Measurements from ENCODE around the gene C19orf33.

- no peak for TF ChIP-seq CTCF (conservative IDR thresholded peaks at IDR 0.05; ENCODE audit: low read depth in 2 of 2)
- no peak for TF ChIP-seq ETS1 (IDR thresholded peaks at IDR 0.05)
- no peak for TF ChIP-seq STAT1 (IDR thresholded peaks at IDR 0.05; ENCODE audit: unreplicated experiment)
- no peak for TF ChIP-seq ZNF114 (CRISPR knock-in tag; IDR thresholded peaks at IDR 0.05)
- TF ChIP-seq POLR2AphosphoS5 (IDR thresholded peaks at IDR 0.05; ENCODE audit: low read depth): no peak
- no peak for TF ChIP-seq REST (IDR thresholded peaks at IDR 0.05; ENCODE audit: unreplicated experiment)
- TF ChIP-seq EZH2 (IDR thresholded peaks at IDR 0.05; ENCODE audit: low read depth, unreplicated experiment): no peak
- TF ChIP-seq EZH2phosphoT487 (IDR thresholded peaks at IDR 0.05; ENCODE audit: unreplicated experiment): no peak
Measured at GRCh38 chr19:38340927-38341326, 36.9 kb downstream of the C19orf33 start.

Measured in GM23338 (cell line).